HL-60/S4 treated with phorbol 12-myristate 13-acetate at 8.2 ng/mL for 4 days and 3 days (cell line): ENCODE data around the gene PIPOX.

ENCODE experiments used
- in situ Hi-C: fragments of 300-500 bp; cut with MboI; formaldehyde crosslinking; loops from 2 replicates; pipeline ENCODE4 v1.15.0; 2022; ENCODE audit warnings: low sequenced_read_pairs

The PIPOX gene

DNA sequence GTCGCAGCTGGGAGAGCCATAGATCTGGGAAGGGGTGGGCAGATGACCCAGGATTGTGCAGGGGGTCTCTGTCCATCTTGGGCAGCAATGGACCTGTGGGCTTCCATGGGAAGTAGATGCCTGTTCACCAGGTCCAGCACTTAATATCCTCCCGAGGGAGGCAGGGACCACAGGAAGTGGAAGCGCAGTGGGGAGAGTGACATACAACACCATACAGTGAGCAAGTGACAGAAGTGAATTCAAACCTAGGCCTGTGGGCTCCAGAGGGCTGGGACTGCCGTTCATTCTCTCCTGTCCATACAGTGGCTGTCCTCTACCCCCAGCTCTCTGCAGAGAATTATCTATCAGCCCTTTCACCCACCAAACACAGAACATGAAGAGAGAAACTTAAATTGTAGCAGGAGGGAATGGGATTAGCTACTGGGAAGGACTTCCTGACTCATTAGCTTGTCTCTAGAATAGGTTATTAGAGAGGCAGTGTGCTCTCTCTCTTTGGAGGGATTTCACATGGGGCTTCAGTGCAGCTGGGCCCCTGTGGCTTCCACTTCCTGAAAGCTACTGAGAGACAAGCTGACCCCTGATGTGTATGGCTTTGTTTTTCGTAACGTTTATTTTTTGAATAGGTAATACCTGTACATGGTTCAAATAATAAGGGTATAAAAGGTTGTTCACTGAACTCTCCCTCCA is 24.0 kb upstream of the PIPOX start:
- in situ Hi-C loops = no loop called here

DNA sequence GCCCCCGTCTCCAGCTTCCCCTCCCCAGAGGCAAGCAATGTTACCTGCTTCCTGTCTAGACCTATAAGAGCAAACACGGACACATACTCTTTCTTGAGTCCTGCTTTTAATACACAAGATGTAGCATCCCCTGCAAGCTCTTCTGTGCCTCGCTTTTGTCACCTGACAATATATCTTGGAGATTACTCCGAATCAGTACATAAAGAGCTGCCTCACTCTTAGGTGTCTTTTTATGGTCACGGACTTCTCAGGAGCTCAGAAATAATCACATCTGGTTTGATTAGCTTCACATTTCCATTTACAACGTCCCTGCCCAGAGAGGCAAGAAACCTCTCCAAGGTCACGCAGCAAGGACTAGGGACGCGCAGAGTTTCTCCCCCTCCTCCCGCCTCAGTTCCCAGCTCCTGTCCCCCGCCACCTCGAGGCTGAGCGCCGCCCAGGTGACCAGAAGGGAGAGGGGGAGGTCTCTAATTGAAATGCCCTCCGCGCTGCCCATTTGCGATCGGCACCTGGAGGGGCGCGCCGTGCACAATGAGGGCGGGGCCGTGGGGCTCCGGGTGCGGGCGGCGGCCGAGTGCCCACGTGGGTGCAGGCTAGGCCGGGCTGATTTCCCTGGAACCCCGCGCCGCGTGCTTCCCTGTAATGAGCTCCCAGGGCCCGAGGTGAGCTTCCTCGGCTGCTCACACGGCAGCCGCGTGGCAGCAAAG is 23.3 kb upstream of the PIPOX start:
- in situ Hi-C loops = no loop called here

GRCh38 chr17:29020576-29020975 is 22.4 kb upstream of the PIPOX start:
- in situ Hi-C loops = no loop called here

- in situ Hi-C loops = no loop called here
Measured at GRCh38 chr17:29021226-29021625, 21.7 kb upstream of the PIPOX start.

- in situ Hi-C loops = no loop called here
Measured at GRCh38 chr17:29022074-29022473, 20.9 kb upstream of the PIPOX start.

- in situ Hi-C loops = no loop called here
Measured at GRCh38 chr17:29024316-29024952, 18.5 kb upstream of the PIPOX start.

DNA sequence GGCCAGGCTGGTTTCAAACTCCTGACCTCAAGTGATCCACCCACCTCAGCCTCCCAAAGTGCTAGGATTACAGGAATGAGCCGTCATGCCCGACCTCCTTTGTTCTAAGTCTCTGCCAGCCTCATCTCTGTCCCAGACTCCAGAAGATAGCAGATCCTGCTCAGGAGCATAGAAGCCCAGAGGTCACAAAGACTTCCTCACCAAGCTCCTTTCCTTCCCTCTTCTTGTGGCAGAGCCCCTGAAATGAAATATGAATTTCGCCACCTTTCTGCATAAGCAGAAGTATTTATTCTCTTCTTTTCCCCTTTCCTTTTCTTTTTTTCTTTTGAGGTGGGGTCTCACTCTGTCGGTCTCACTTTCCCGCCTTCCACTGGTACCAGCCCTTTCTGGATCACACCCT is 11.5 kb upstream of the PIPOX start:
- in situ Hi-C loops = no loop called here

DNA sequence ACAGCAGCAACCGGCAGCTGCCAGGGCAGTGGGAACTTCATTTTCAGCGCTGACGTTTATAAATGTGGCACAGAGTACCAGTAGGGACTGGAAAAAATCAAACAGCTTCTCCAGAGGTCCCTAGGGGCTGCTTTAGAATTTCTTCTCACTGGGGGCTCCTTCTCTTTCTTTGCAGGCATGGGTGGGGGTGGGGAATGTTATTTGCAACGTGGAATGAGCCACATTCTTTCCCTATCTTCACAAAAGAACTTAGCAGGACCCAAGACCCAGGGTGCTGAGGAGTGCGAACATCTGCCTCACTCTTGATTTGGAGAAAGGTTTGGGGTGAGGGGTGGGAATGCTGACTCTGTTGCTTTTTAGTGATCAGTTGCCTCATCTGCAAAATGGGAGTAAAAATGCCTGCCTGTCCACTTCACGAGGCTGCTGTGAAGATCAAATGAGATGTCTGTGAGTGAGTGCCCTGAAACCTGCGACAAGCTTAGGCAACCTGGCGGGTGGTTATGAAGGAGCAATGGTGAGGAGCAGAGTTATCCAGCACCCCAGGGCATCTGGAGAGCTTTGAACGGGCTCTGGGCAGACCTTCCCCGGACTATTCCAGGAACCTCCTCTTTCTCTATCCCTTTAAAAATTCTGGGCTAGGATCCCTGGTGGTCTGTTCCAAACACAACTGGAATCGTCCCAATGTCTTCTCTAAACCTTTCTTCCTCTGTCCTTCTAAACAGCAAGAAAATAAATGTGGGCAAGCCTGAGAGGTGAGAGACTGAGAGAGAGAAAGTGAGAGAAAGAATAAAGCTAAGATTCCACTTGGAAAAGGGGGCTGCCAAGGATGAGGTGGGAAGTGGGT is 10.7 kb upstream of the PIPOX start:
- in situ Hi-C loops = no loop called here

DNA sequence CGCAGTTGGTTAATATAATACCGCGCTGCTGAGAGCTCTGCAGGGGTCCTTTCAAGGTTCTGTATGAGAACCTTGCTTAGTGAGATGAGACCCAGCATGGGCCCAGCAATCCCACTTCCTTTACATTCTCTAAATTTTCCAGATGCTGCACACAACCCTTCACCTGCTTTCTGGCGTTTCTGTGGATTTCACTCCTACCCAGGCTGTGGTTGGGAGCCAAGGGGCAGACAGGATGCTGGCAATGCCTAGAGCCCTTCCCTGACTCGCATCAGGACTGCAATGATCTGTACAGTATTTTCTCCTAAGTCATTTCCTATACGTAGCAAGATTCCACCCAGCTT is 10.1 kb upstream of the PIPOX start:
- in situ Hi-C loops = no loop called here

DNA sequence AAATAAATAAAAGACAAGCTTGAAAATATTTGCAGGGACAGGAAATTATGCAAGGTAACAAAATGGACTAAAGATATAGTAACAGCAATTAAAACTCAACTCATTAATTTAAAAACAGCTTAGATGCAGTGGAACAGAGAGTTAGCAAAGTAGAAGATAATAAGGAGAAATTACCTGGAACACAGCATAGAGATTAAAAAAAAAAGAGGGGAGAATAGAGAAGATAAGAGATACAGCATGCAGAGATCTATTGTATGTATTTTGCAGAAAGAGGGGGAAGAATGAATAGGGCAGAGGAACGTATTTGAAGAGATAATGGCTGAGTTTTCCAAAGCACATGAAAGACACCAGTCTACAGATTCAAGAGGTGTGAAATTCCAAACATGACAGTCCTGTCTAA is 8.4 kb upstream of the PIPOX start:
- in situ Hi-C loops = no loop called here

DNA sequence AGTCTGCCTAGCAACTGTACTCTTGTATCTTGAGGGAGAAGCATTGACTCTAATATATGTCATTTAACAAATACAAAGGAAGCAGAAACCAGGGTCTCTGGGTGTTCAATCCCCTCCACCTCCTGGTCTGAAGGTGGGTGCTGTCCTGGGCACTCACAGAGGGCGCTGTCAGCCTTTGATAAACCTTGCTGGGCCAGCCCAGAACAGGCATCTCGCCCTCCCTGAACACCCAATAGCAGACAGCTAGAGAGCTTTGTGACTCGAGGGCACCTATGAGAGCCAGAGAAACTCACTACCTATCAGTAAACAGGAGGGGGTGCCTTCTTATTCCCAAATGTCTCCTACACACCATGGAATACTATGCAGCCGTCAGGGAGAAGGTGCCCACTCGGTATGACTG is 6.4 kb upstream of the PIPOX start:
- in situ Hi-C loops = no loop called here

GRCh38 chr17:29037739-29038084 is 5.2 kb upstream of the PIPOX start:
- in situ Hi-C loops = no loop called here

DNA sequence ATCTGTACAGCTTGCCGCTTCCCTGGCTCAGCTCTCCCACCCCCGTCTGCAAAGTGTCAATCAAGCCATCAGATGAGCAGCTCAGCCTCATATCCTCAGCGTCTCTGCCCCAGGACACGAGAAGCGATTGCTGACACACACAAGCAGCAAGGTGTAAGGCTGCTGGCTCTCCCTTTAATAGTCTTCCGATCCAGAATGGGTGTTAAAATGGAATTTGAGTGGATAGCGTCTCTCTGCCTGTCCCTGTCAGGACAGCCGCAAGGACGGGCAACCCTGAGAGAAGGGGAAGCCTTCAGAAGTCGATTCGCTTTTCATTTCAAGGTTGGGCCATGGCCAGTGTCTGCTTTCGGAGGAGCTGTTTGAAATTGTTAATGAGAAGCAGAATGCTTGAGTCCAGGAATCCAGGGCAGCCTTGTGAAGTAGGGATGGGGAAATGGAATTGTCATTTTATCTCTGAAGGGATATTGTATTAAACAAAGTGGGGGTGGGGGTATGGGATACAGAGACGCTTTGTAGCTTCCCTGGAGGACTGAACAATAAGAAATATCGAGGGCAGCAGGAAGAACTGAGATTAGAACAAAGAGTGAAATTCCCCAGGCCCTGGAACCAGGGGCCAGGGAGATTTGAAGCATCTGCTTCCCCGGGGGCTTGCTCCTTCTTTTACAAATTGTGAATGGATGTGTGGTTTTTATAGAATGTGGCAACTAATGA is 4.7 kb upstream of the PIPOX start:
- in situ Hi-C loops = no loop called here

GRCh38 chr17:29039764-29040598 is 3.0 kb upstream of the PIPOX start:
- in situ Hi-C loops = no loop called here

DNA sequence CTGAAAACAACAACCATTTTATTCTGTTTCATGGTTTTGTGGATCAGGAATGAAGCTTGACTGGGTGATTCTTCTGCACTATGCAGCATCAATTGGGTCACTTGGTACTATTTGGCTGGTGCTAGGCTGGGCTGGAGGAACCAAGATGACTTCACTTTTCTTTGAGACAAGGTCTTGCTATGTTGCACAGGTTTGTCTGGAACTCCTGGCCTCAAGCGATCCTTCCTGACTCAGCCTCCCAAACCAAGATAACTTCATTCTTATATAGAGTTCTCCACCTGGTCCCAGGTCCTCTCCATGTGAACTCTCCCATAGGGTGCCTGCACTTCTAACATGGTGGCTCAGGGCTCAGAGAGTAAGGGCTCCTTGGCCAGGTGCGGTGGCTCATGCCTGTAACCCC is 1.9 kb upstream of the PIPOX start:
- in situ Hi-C loops = no loop called here

DNA sequence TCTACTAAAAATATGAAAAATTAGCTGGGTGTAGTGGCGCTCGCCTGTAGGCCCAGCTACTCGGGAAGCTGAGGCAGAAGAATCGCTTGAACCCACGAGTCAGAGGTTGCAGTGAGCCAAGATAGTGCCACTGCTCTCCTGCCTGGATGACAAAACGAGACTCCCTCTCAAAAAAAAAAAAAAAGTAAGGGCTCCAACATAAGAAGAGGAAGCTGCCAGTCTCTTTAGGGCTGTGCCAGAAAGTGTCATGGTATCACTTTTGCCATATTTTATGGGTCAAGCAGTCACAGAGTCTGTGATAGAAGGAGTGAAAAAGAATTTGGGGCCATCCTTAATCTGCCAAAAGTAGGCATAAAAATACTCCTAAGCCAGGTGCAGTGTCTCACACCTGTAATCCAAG is 1.4 kb upstream of the PIPOX start:
- in situ Hi-C loops = no loop called here

- in situ Hi-C loops = no loop called here
Measured at GRCh38 chr17:29042026-29042678, 789 bp upstream of the PIPOX start.

- in situ Hi-C loops = no loop called here
Measured at GRCh38 chr17:29043539-29044145, 701 bp downstream of the PIPOX start.

DNA sequence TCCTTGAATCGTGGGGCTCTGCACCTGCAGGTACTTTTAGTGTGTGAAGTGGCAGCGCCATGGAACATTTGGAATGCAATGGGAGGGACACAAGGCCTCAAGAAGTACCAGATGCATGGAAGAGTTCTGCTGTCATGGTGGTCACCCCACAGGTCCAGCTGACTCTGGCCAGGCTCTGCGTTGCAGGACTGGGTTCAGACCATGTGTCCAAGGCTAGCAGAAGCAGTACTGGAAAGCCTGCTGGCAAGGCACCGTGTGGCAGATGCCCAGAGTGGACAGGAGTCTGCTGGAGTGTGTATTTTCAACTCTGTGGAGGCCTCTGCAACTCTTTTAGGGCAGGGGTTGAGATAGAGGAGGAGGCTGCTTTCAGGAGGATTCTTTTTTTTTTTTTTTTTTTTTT is 2.1 kb downstream of the PIPOX start:
- in situ Hi-C loops = no loop called here
